SJSA1 (cell line): ENCODE measurements around the gene NECAB3. TPM values are rescaled to one million over a fixed set of nuclear protein-coding genes. Genes with fewer than 3 reads are reported as not detected.

Experiments
- DNase-seq, 2 experiments: peaks; one replicate each; pipeline ENCODE4 v3.0.0-alpha.2; 2015 to 2020; ENCODE audit warnings: low spot score in 2 of 2, low read depth in 1 of 2
- H3K27ac ChIP-seq: fragments of 250-450 bp; sonication (Bioruptor Pico); 2 replicates; pipeline ENCODE4 v1.5.1; 2020; ENCODE audit warnings: mild to moderate bottlenecking, moderate library complexity
- H3K27me3 ChIP-seq: fragments of 250-450 bp; sonication (Bioruptor Pico); replicated peaks from 2 replicates; pipeline ENCODE4 v1.5.1; 2020; ENCODE audit warnings: mild to moderate bottlenecking, moderate library complexity
- H3K36me3 ChIP-seq: fragments of 250-450 bp; sonication (Bioruptor Pico); 2 replicates; pipeline ENCODE4 v1.5.1; 2020; ENCODE audit warnings: mild to moderate bottlenecking
- H3K4me1 ChIP-seq: fragments of 250-450 bp; sonication (Bioruptor Pico); replicated peaks from 2 replicates; pipeline ENCODE4 v1.6.1; 2021; ENCODE audit warnings: mild to moderate bottlenecking
- H3K4me3 ChIP-seq: fragments of 250-450 bp; sonication (Bioruptor Pico); 2 replicates; pipeline ENCODE4 v1.5.1; 2020; ENCODE audit warnings: mild to moderate bottlenecking
- H3K9me3 ChIP-seq: fragments of 250-450 bp; sonication (Bioruptor Pico); replicated peaks from 2 replicates; pipeline ENCODE4 v1.5.1; 2020; ENCODE audit warnings: mild to moderate bottlenecking
- total RNA-seq: library from RNA; depleted of rRNA; stranded (reverse); fragments of >200 nt; shearing (Covaris generic); gene quantifications from 2 replicates; pipeline ENCODE4 v1.2.3, GENCODE V29; 2014

NECAB3 gene
- total RNA-seq, 1 experiment from 2014 or later = 52.1 TPM

DNA sequence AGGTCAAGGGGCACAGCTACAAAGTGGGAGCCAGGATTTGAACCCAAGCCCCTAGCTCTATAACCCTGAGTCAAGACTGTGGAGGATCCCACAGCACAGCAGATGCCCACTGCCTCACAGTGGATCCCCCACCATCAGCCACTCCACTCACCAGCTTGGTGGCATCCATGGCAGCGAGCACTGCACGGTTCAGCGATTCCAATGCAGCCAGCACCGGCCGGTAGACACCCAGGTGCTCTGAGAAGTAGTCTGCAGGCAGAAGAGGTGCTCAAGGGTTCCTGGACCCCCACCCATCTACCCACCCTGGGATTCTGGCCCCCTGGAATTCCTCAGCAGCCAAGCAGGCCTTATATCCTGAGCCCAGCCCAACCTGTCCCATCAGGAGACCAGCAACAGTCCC, 5.0 kb downstream of the NECAB3 start:
- no peaks in the 10 kb centered on the region for H3K27me3 ChIP-seq
- H3K27ac ChIP-seq = no peak overlapping the region
- peaks cover 23% of the 10 kb centered on the region for H3K4me1 ChIP-seq
- peaks cover 80% of the 10 kb centered on the region for H3K36me3 ChIP-seq
- H3K4me3 ChIP-seq = no peak overlapping the region
- DNase-seq = no peak
- H3K9me3 ChIP-seq = no peaks in the 10 kb centered on the region; the same call in 1 of the 2 replicates

DNA sequence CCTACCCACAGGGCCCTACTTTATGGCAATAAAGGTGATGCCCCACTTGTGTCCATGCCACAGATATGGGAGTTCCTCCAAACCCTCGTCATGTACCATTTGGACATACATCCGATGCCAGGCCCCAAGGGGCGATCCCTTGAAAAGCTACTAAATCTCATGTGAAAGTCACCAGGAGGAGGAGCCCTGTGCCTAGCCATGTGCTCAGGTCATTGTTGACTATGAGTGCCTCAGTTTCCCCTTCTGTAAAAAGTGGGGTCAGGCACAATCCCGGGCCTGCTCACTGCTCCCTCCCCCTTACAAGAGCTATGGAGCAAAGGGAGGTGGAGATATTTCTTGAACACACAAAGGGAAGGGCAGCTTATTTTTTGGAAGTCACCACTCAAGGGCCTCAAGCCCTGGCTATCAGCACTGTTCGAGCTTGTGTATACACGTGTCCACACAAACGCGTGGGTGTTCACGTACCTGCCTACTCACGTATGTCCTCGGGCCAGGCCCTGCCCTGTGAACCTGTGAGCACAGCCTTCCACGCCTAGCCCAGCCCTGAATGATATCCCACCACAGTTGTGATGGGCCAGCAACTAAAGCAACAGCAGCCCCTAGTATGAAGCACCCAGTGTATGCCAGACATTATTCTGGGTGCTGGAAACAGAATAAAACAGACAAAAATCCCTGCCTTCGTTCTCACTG, 5.6 kb downstream of the NECAB3 start:
- Histone ChIP-seq H3K36me3 (peaks cover 78% of the 10 kb centered on the region), H3K4me1 (peaks cover 23% of the 10 kb centered on the region), H3K9me3 (no peaks in the 10 kb centered on the region; the same call in 1 of the 2 replicates), H3K27me3 (no peaks in the 10 kb centered on the region), H3K27ac (no peak overlapping the region), H3K4me3 (no peak overlapping the region)
- DNase-seq = no peak

DNA sequence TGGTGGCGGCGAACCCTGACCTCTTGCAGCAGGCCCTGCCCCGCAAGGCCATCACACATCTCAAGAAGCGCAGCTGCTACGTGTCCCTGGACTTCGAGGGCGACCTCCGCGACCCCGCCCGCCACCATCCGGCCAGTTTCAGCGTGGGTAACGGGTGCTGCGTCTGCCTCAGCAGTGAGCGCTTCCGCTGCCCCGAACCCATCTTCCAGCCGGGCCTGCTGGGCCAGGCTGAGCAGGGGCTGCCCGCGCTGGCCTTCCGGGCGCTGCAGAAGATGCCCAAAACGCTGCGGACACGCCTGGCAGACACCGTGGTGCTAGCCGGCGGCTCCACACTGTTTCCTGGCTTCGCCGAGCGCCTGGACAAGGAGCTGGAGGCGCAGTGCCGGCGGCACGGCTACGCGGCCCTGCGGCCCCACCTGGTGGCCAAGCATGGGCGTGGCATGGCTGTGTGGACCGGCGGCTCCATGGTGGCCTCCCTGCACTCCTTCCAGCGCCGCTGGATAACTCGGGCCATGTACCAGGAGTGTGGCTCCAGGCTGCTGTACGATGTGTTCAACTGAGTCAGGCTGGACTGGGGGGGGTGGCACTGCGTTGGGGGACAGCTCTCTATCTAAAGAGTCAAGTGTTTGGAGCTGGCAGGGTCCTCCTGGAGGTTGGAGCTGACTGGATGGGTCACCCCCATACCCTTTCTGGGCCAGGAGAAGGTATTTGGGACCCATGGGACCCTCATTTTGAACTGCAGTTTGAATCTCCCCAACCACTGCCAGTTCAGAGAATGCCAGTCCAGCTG, 6.4 kb downstream of the NECAB3 start:
- no peak for DNase-seq
- Histone ChIP-seq H3K36me3 (peaks cover 76% of the 10 kb centered on the region), H3K9me3 (no peaks in the 10 kb centered on the region), H3K4me3 (no peak overlapping the region), H3K27ac (no peak overlapping the region), H3K27me3 (no peaks in the 10 kb centered on the region), H3K4me1 (peaks cover 22% of the 10 kb centered on the region)

DNA sequence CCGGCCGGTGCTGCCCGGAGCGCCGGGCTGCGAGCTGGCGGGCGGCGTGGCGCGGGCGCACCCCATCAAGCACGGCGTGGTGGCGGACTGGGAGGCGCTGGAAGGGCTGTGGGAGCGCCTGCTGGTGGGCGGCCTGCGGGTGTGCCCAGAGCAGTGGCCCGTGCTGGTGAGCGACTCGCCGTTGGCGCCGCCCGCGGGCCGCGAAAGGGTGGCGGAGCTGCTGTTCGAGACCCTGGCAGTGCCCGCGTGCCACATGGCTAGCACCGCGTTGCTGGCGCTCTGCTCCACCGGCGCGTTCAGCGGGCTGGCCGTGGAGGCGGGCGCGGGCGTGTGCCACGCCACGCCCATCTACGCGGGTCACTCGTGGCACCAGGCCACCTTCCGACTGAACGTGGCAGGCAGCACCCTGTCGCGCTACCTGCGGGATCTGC, 7.0 kb downstream of the NECAB3 start:
- Histone ChIP-seq H3K36me3 (peaks cover 71% of the 10 kb centered on the region), H3K27ac (no peak overlapping the region), H3K4me3 (no peak overlapping the region), H3K4me1 (peaks cover 22% of the 10 kb centered on the region), H3K27me3 (no peaks in the 10 kb centered on the region), H3K9me3 (no peaks in the 10 kb centered on the region)
- DNase-seq = no peak

DNA sequence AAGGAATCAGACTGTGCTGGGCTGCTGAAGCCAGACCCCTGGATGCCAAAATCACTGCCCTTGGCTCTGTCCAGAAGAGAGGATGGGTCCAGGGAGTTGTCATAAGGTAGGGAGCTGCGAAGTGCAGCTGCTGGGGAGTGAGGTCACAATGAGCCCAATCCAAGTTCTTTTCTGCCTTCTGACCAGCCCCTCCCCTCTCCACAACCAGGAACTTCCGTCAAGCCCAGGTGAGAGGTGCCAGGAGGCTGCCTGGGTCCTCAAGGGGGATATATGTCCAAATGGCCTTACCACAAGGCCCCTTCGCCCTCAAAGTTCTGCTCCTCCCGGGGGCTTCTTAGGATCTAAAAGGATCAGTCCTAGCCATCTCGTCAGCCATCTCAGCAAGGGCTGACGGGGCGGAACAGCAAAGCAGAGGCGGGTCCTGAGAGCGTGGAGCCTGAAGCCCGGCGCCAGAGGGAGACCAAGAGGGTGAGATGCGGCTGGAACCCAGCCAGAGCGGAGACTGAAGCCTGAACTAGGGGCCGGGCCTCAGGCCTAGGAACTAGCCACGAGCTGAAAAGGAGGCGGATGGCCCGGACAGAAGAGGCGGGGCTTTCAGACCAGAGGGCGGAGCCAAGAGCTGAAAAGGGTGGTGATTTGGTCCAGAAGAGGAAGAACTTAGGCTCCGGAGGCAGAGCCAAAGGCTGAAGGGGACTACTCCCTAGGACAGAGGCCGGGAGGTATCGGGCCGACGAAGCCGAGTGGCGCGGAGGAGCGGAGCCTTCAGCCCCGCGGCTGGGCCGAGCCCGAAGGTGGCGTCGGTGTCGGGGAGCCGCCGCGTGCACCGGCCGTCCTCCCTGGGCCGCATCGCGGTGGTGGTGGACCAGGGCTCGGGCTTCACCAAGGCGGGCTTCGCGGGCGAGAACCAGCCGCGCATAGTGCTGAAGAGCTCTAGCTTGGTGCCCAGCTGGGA, 7.7 kb downstream of the NECAB3 start, which contains the start of gene ACTL10:
Gene ACTL10, plus strand, starts transcription at position 651 of the 952 bp plus-strand sequence. CDS start 555 bp downstream, outside the sequence.
- no peaks in the 10 kb centered on the region for H3K27me3 ChIP-seq
- H3K9me3 ChIP-seq = no peaks in the 10 kb centered on the region
- DNase-seq = no peak
- H3K36me3 ChIP-seq = peaks cover 68% of the 10 kb centered on the region
- H3K4me1 ChIP-seq = peaks cover 22% of the 10 kb centered on the region
- H3K4me3 ChIP-seq = no peak within 1 kb of the TSS
- H3K27ac ChIP-seq = no peak within 1 kb of the TSS

DNA sequence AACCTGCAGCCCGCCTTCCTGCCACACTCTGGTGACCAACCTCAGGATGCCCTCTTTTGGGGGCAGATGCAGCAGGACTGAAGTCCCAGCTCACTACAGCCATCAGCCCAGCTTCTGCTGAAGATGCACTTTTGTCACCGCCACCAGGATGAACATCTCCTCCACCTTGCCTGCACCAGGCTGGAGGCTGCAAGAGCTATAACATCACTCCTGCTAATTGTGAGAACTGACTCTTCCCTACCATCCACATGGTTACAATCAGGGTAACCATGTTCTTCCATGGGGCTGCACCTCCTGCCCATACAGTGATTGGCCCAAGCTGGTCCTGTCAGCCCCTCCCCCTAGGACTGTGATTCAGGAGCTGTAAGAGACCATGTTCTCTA, 9.5 kb downstream of the NECAB3 start:
- Histone ChIP-seq H3K9me3 (no peaks in the 10 kb centered on the region), H3K27me3 (no peaks in the 10 kb centered on the region), H3K36me3 (peaks cover 64% of the 10 kb centered on the region), H3K4me3 (no peak overlapping the region), H3K27ac (no peak overlapping the region), H3K4me1 (peaks cover 22% of the 10 kb centered on the region)
- DNase-seq = no peak

DNA sequence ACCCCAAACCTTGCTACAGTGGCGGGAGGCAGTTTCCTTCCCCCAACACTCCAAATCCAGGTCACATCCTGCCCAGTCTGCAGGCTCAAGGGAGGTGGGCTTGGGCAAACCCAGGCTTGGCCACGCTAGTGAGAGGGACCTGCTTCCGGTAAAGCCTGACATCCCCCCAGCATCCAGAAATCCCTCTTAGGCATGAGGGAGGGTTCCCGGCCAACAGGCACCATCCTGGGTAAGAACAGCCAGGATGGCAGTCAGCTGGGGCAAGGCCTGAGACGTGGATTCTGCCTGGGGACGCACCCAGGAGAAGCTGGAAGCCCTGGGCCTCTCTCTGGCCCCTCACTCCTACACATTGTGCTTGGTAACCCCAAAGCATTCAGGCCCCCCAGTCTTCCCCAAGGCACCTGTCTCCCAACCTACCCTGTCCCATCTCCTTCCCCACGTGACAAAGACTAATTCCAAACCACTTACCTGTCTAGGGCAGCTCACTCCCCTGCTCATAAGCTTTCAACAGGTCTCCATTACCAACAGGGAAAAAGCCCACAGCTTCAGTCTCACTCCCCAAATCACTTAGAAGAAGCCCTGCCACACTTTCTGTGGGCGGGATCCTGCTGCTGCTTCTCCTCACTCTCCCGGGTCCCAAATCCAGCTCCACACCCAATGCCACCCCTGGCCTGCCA, 10.0 kb downstream of the NECAB3 start:
- peak overlapping the region; percentile 65 for H3K4me3 ChIP-seq
- H3K36me3 ChIP-seq = peaks cover 64% of the 10 kb centered on the region
- peak overlapping the region; percentile 73 for H3K27ac ChIP-seq
- H3K4me1 ChIP-seq = peaks cover 22% of the 10 kb centered on the region
- no peaks in the 10 kb centered on the region for H3K9me3 ChIP-seq
- no peak for DNase-seq
- no peaks in the 10 kb centered on the region for H3K27me3 ChIP-seq

DNA sequence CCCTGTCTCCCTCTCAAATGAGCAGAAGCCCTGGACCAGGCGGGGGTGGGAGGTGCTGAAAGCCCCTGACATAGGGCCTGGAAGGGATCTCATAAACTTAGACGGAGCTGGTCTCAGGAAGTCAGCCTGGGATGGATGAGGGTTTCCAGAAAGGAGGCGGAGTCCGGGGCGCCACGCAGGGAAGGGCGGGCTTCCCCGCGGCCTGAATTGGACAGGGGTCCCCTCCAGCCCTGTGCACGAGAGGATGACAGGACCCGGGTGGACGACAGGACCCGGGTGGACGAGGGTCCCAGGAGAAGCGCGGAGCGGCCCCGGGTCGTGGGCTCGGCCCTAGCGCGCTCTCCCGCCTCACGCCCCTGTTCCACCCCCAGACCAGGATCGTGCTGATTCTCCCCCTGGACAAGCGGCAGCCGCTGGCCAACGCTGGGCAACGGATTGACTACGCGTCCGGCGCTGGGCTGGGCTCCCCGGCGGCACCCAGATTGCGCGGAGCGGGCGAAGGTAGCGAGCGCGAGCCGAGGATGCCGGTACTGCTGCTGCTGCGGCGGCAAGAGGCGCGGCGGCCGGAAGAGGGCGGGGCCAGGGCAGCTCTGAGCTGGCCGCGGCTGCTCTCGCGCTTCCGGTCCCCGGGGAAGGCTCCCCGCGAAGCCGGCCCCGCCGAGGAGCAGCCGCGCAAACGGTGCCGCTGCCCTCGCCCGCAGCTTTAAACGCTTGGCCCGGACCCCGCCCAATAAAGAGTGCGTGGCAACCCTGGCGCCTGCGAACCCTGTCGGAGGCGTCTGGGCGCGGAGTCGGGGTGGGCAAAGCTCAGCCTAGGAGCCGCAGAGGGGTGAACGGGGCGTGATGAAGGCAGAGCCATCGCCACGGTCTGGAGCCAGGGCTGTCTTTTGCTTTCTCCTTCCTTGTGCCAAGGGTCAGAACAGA, 10.8 kb downstream of the NECAB3 start:
- H3K27ac ChIP-seq = peak overlapping the region; percentile 73
- H3K4me3 ChIP-seq = peak overlapping the region; percentile 65
- H3K27me3 ChIP-seq = no peaks in the 10 kb centered on the region
- H3K4me1 ChIP-seq = peaks cover 22% of the 10 kb centered on the region
- peaks cover 64% of the 10 kb centered on the region for H3K36me3 ChIP-seq
- H3K9me3 ChIP-seq = no peaks in the 10 kb centered on the region
- DNase-seq = peak; percentile 77 to 79

DNA sequence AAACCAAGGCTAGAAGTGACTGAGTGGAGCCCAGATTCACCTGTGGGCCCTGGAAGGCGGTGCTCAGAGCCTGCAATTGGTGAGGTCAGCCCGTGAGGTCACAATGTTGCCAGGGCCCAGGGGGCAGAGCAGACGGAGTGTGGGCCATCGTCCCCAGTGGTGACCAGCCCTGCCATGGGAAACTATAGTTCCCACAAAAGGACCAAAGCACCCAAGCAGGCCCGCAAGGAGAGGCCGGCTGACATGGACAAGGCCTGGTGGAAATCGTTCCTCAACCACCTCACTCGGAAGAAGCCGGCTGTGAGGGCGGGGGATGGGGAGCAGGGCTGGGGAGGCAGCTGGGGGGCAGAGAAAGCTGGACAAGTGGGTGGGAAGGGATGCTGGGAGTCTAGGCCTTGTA, 12.1 kb downstream of the NECAB3 start, which contains the start of gene C20orf144:
Gene C20orf144, plus strand, starts transcription at position 156 of the 400 bp plus-strand sequence. Its CDS starts 19 bp downstream, at position 175.
- no peak for DNase-seq
- Histone ChIP-seq H3K4me1 (peaks cover 22% of the 10 kb centered on the region), H3K4me3 (peak within 1 kb of the TSS; percentile 65), H3K27ac (peak within 1 kb of the TSS; percentile 73), H3K9me3 (no peaks in the 10 kb centered on the region), H3K27me3 (no peaks in the 10 kb centered on the region), H3K36me3 (peaks cover 64% of the 10 kb centered on the region)

DNA sequence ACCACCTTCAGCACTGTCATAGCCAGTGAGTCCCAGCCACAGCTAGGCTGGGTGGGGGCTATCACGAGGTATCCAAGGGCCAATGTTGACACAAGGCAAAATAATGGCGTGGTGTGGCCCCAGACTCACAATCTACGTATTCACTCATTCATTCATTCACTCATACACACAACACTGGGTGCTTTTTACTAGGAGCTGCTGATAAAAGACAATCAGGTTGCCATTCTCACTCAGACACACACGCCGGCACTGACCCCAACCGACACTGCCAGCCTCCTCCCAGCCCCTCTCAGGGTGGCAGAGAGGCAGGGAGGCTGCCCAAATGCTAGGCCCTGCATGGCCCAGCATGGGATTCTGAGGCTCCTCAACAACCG, 13.6 kb downstream of the NECAB3 start:
- Histone ChIP-seq H3K27me3 (no peaks in the 10 kb centered on the region), H3K4me3 (no peak overlapping the region), H3K4me1 (peaks cover 22% of the 10 kb centered on the region), H3K36me3 (peaks cover 67% of the 10 kb centered on the region), H3K9me3 (no peaks in the 10 kb centered on the region), H3K27ac (no peak overlapping the region)
- DNase-seq = no peak

DNA sequence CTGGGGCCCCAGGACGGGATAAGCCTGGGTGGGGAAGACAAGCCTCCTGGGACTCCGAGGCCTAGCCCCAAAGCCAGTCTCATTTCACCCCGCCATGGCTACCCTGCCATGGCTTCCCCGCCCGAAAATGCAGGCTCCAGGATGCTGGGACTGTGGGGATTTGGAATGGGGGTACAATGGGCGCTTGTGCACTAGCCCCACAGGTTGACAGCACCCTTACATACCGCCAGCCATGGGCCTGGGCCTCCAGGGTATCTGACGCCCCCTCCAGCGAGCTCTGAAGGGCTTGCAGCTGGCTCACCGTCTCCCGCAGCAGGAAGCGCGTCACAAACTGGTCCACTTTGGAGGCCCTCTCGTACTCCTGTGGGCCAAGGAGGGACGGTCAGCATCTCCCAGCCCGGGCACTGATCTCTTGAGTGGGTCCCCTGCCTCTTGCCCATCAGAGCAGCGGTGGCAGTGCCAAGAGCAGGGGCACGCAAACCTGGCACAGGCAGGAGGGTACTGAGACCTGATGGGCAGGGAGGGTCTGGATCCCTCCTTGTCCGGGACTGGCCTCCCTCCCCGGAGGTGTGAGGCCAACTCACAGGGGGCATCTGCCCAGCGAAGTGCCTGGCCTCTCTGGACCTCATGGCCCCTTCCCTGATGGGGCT, 14.1 kb downstream of the NECAB3 start:
- DNase-seq = no peak
- Histone ChIP-seq H3K4me3 (no peak overlapping the region), H3K27me3 (no peaks in the 10 kb centered on the region), H3K27ac (no peak overlapping the region), H3K36me3 (peaks cover 67% of the 10 kb centered on the region), H3K9me3 (no peaks in the 10 kb centered on the region), H3K4me1 (peaks cover 22% of the 10 kb centered on the region)
